K562 (cell line): Measurements from ENCODE around the gene MSGN1. TPM values are rescaled to one million over a fixed set of nuclear protein-coding genes. Genes with fewer than 3 reads are reported as not detected.

Source experiments
- ATAC-seq: fragments of 200-7000 bp; cut with Tn5 transposase; 3 replicates; pipeline ENCODE4 v1.9.1; 2020; ENCODE audit warnings: moderate library complexity
- BruUV-seq: library from RNA; stranded (reverse); fragments of 400-500 nt; replicated peaks from 2 replicates; lab custom pipeline; 2021; lab: Mats Ljungman, UMichigan
- CTCF ChIA-PET: fragments of 300-600 bp; formaldehyde crosslinking; extraction: SDS; loops from one replicate; lab custom pipeline; 2021; ENCODE audit warnings: low intra/inter-chr PET ratio; lab: Yijun Ruan, JAX
- POLR2A ChIA-PET: fragments of 300-600, 350-650 bp; sonication (Branson Sonifier 250); formaldehyde crosslinking; extraction: SDS; loops from one replicate; lab custom pipeline; 2021; ENCODE audit warnings: antibody characterized with exemption, inconsistent platforms; lab: Yijun Ruan, JAX
- DNase-seq, 4 experiments: peaks; one replicate each; pipeline versions ENCODE4 v3.0.0 to v3.0.0-alpha.2; 2011 to 2018; ENCODE audit warnings: low spot score in 3 of 4, mixed read lengths in 3 of 4; ENCODE audit errors: extremely low read depth in 1 of 4
- FAIRE-seq: peaks from 2 replicates; lab custom pipeline; 2011; peaks lifted over from hg19 to GRCh38; lab: Jason Lieb, UNC
- H2AFZ ChIP-seq: 2 replicates; pipeline ENCODE4 v1.6.0; 2011; ENCODE audit warnings: low read depth, low read length, control low read depth, inconsistent platforms
- H3K27ac ChIP-seq: fragments of 200-600 bp; 3 replicates; pipeline ENCODE4 v1.8.0; 2011; ENCODE audit warnings: low read depth, mild to moderate bottlenecking, control low read depth, inconsistent platforms, low read length, moderate library complexity, mixed read lengths; ENCODE audit errors: extremely low read depth
- H3K27me3 ChIP-seq, 2 experiments: fragments of 300-600 bp in 1 of 2; 2 replicates in 1 of 2; 3 replicates in 1 of 2; pipeline versions ENCODE4 v1.6.0 to v1.8.0; 2011; ENCODE audit warnings: inconsistent platforms in 2 of 2, low read length in 2 of 2, mild to moderate bottlenecking in 1 of 2, mixed read lengths in 1 of 2, moderate library complexity in 1 of 2; ENCODE audit not compliant: control insufficient read depth in 2 of 2, insufficient read depth in 2 of 2
- H3K36me3 ChIP-seq: fragments of 300-600 bp; 3 replicates; pipeline ENCODE4 v1.8.0; 2011; ENCODE audit warnings: mild to moderate bottlenecking, low read length, inconsistent platforms; ENCODE audit not compliant: control insufficient read depth, insufficient read depth
- H3K4me1 ChIP-seq, 2 experiments: fragments of 200-600 bp in 1 of 2; replicated peaks in 1 of 2; 2 replicates in 1 of 2; 3 replicates in 1 of 2; pipeline versions ENCODE4 v1.5.1 to v1.8.0; 2011; ENCODE audit warnings: inconsistent platforms in 2 of 2, low read length in 2 of 2, mild to moderate bottlenecking in 1 of 2, mixed read lengths in 1 of 2, moderate library complexity in 1 of 2; ENCODE audit not compliant: control insufficient read depth in 2 of 2, insufficient read depth in 2 of 2
- H3K4me2 ChIP-seq: 2 replicates; pipeline ENCODE4 v1.6.1; 2011; ENCODE audit warnings: low read length, control low read depth, inconsistent platforms, mixed read lengths; ENCODE audit not compliant: insufficient read depth
- H3K4me3 ChIP-seq: fragments of 200-600 bp; sonication (generic), shearing (Covaris generic); 2 replicates; pipeline ENCODE4 v1.5.1; 2016; ENCODE audit warnings: control low read depth, inconsistent platforms
- H3K79me2 ChIP-seq: fragments of 200-600 bp; 3 replicates; pipeline ENCODE4 v1.8.0; 2011; ENCODE audit warnings: low read length, inconsistent platforms; ENCODE audit not compliant: control insufficient read depth, insufficient read depth
- H3K9ac ChIP-seq, 2 experiments: 2 replicates each; pipeline versions ENCODE4 v1.6.0 to v1.6.1; 2011; ENCODE audit warnings: low read depth in 2 of 2, low read length in 2 of 2, control low read depth in 1 of 2, inconsistent platforms in 1 of 2, mild to moderate bottlenecking in 1 of 2, mixed read lengths in 1 of 2; ENCODE audit not compliant: insufficient read depth in 1 of 2
- H3K9me1 ChIP-seq: one replicate; pipeline ENCODE4 v1.6.0; 2011; ENCODE audit warnings: inconsistent platforms, mild to moderate bottlenecking, low read length, moderate library complexity; ENCODE audit not compliant: control insufficient read depth, insufficient read depth
- H3K9me3 ChIP-seq: replicated peaks from 2 replicates; pipeline ENCODE4 v1.5.1; 2011; ENCODE audit warnings: low read depth, low read length, inconsistent platforms; ENCODE audit not compliant: control insufficient read depth, insufficient read depth
- H4K20me1 ChIP-seq: replicated peaks from 2 replicates; pipeline ENCODE4 v1.6.1; 2011; ENCODE audit warnings: low read length, inconsistent platforms, mixed read lengths; ENCODE audit not compliant: control insufficient read depth, insufficient read depth
- GMEB1 ChIP-seq: fragments of 250-450 bp; sonication (Bioruptor Pico); IDR thresholded peaks from 2 replicates; pipeline ENCODE4 v1.4.0; 2020; ENCODE audit warnings: mild to moderate bottlenecking
- MAFF ChIP-seq: IDR thresholded peaks from 2 replicates; pipeline ENCODE4 v1.6.1; 2012; ENCODE audit warnings: low read length, improper control_type of control experiment
- PRDM10 ChIP-seq: fragments of 450-650 bp; IDR thresholded peaks from 2 replicates; pipeline ENCODE4 v1.6.1; 2018; ENCODE audit not compliant: partially characterized antibody
- RAD51 ChIP-seq: fragments of 450-650 bp; IDR thresholded peaks from 2 replicates; pipeline ENCODE4 v1.7.1; 2016; ENCODE audit warnings: low read depth, mild to moderate bottlenecking, borderline replicate concordance
- ZNF280B ChIP-seq: fragments of 250-450 bp; sonication (Bioruptor Pico); IDR thresholded peaks from 2 replicates; pipeline ENCODE4 v1.5.1; 2021; ENCODE audit warnings: mild to moderate bottlenecking
- ZNF354B ChIP-seq: fragments of 250-450 bp; sonication (Bioruptor Pico); IDR thresholded peaks from 2 replicates; pipeline ENCODE4 v1.4.0; 2020
- ZNF445 ChIP-seq: fragments of 250-450 bp; sonication (Bioruptor Pico); IDR thresholded peaks from 2 replicates; pipeline ENCODE4 v1.4.0; 2020; ENCODE audit warnings: low read depth, mild to moderate bottlenecking, moderate library complexity
- WGBS: fragments of 100-300 bp; shearing (Covaris generic); methylation state at CpG from one replicate; pipeline ENCODE4 v1.1.6; 2016; ENCODE audit warnings: low coverage, mixed read lengths; ENCODE audit not compliant: insufficient coverage; ENCODE audit errors: missing lambda C conversion rate; 5-methylcytosine and 5-hydroxymethylcytosine counted together
- in situ Hi-C: fragments of 300-500 bp; cut with MboI; formaldehyde crosslinking; loops from 4 replicates; pipeline ENCODE4 v1.15.0; 2018; ENCODE audit warnings: inconsistent platforms, mixed read lengths
- intact Hi-C: fragments of 100-400 bp; cut with micrococcal nuclease; formaldehyde crosslinking; loops from 2 replicates; pipeline ENCODE4 v1.14.2; 2022
- polyA plus RNA-seq, 8 experiments: library from polyadenylated mRNA; depleted of rRNA in 4 of 8; stranded (reverse) in 5 of 8; unstranded in 3 of 8; fragments of >200 nt; fragmentation: Nextera tagmentation in 2 of 8; fragmentation: Illumina TruSeq in 1 of 8; extraction: Ambion mirVana in 2 of 8; extraction: Trizol in 1 of 8; gene quantifications; 2 replicates each; pipeline versions ENCODE4 v1.2.1 to v1.2.3, GENCODE V29; 2011 to 2014; ENCODE audit warnings: inconsistent platforms in 1 of 8, missing spikeins in 1 of 8
- total RNA-seq, 7 experiments: library from RNA; depleted of rRNA in 6 of 7; stranded (reverse); fragments of >200 nt in 6 of 7; fragmentation: Illumina TruSeq in 2 of 7; extraction: Trizol in 2 of 7; gene quantifications; 2 replicates each; pipeline versions ENCODE4 v1.2.1 to v1.2.3, GENCODE V29; 2011 to 2021; ENCODE audit warnings: low replicate concordance in 1 of 7

Gene MSGN1
- total and polyA plus RNA-seq, 9 of the 15 experiments (the other 6 are each of a cell fraction or from before 2014, with no cell fraction given): not detected

- ChIA-PET CTCF (no interaction called here), POLR2A (interaction anchor here (1.1 kb wide), 1 partner anchor 22 kb away, joined by 3 read pairs; no protein-coding TSS in a partner anchor)
- no TSS peak for BruUV-seq
- Histone ChIP-seq H3K27ac (no peak overlapping the region), H3K9me1 (no peaks in the 10 kb centered on the region), H3K4me1 (no peaks in the 10 kb centered on the region), H3K36me3 (no peaks in the 10 kb centered on the region), H3K9ac (no peak overlapping the region), H3K9me3 (no peaks in the 10 kb centered on the region), H3K27me3 (peaks cover 9 to 19% of the 10 kb centered on the region in 2 experiments; a peak in 4 of 5 replicates), H3K79me2 (no peaks in the 10 kb centered on the region), H3K4me3 (no peak overlapping the region), H3K4me2 (no peak overlapping the region), H2AFZ (no peak overlapping the region), H4K20me1 (no peaks in the 10 kb centered on the region)
- intact Hi-C loops: no loop called here
- FAIRE-seq (no peak), DNase-seq (no peak), ATAC-seq (no peak)
- 2% methylated on average over 5 of the region's 5 CpGs for WGBS
- TF ChIP-seq PRDM10: peak; percentile 49
- no peak for TF ChIP-seq ZNF445 (CRISPR knock-in tag)
- no peak for TF ChIP-seq RAD51
- TF ChIP-seq MAFF: no peak
- TF ChIP-seq GMEB1 (CRISPR knock-in tag): no peak
- TF ChIP-seq ZNF280B: no peak
- no peak for TF ChIP-seq ZNF354B (CRISPR knock-in tag)
- in situ Hi-C loops: no loop called here
Observed at GRCh38 chr2:17800219-17800618, 16.0 kb upstream of the MSGN1 start.
